Naive B cell (primary cell): Measurements from ENCODE around the gene ZNF281. TPM values are rescaled to one million over a fixed set of nuclear protein-coding genes. Genes with fewer than 3 reads are reported as not detected.

Experiments
- ATAC-seq, 2 donors: fragments of 150-1000 bp; cut with Tn5 transposase; 2 replicates each; pipeline ENCODE4 v1.10.0; 2021; ENCODE audit warnings: low read depth in 2 of 2, mild to moderate bottlenecking in 2 of 2, moderate library complexity in 2 of 2
- DNase-seq: peaks from one replicate; pipeline ENCODE4 v3.0.0; 2022
- H3K27ac Mint-ChIP-seq, 6 donors: one replicate each; pipeline ENCODE4 v1.8.0; 2020 to 2022; ENCODE audit warnings: mild to moderate bottlenecking in 6 of 6, mixed read lengths in 6 of 6, moderate library complexity in 5 of 6, inconsistent platforms in 2 of 6
- H3K27me3 Mint-ChIP-seq, 3 donors: one replicate each; pipeline ENCODE4 v1.8.0; 2021 to 2022; ENCODE audit warnings: mixed read lengths in 3 of 3, mild to moderate bottlenecking in 1 of 3
- H3K36me3 Mint-ChIP-seq, 2 donors: one replicate each; pipeline ENCODE4 v1.8.0; 2020 to 2022; ENCODE audit warnings: mixed read lengths in 2 of 2, inconsistent platforms in 1 of 2, mild to moderate bottlenecking in 1 of 2
- H3K4me1 Mint-ChIP-seq, 3 donors: one replicate each; pipeline ENCODE4 v1.8.0; 2020 to 2022; ENCODE audit warnings: mixed read lengths in 3 of 3, inconsistent platforms in 1 of 3, mild to moderate bottlenecking in 1 of 3, moderate library complexity in 1 of 3
- H3K4me3 Mint-ChIP-seq, 8 donors: one replicate each; pipeline ENCODE4 v1.8.0; 2020 to 2022; ENCODE audit warnings: mild to moderate bottlenecking in 8 of 8, mixed read lengths in 8 of 8, moderate library complexity in 8 of 8, inconsistent platforms in 2 of 8
- H3K9me3 Mint-ChIP-seq, 7 donors: one replicate each; pipeline ENCODE4 v1.8.0; 2020 to 2022; ENCODE audit warnings: mixed read lengths in 7 of 7, mild to moderate bottlenecking in 5 of 7, inconsistent platforms in 2 of 7, moderate library complexity in 1 of 7
- polyA plus RNA-seq, 6 donors: library from polyadenylated mRNA; unstranded; fragments of 300-500 nt; fragmentation: Illumina TruSeq; gene quantifications; one replicate each; pipeline ENCODE4 v1.2.3, GENCODE V29; 2021; ENCODE audit warnings: low read depth in 6 of 6

Gene ZNF281
- polyA plus RNA-seq, 6 donors from 2014 or later, result 36.0 to 45.9 (median 39.9) TPM

DNA sequence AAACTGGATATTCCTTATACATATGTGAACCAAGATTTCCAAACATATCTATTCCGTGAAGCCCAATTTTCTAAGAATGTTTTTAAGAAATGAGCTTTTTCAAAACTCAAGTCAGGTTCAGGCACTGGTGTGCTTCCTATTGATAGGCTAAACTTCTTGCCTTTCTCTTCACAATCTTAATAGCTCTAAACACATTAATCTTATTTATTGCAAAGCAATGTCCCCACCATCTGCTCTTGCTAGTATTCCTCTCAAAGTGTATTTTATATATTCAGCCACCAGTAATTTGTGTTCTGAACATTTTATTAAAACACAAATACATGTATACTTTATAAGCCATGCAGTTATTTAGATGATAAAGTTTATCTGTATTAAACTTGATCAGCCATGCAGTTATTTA, 11.5 kb downstream of the ZNF281 start:
- Mint-ChIP-seq H3K27ac (peak overlapping the region in 1 of 6 donors; percentile 24), H3K9me3 (no peaks in the 10 kb centered on the region), H3K27me3 (no peaks in the 10 kb centered on the region), H3K36me3 (peaks cover 0 to 7% of the 10 kb centered on the region in 2 donors), H3K4me3 (no peak overlapping the region), H3K4me1 (peaks cover 0 to 8% (median 6%) of the 10 kb centered on the region in 3 donors)
- no peak for ATAC-seq
- DNase-seq, result no peak

- Mint-ChIP-seq H3K36me3 (no peaks in the 10 kb centered on the region), H3K4me3 (no peak overlapping the region), H3K9me3 (no peaks in the 10 kb centered on the region), H3K4me1 (peaks cover 0 to 3% (median 0%) of the 10 kb centered on the region in 3 donors), H3K27me3 (no peaks in the 10 kb centered on the region), H3K27ac (peak overlapping the region in 2 of 6 donors; percentile 29 to 32)
- ATAC-seq (no peak), DNase-seq (no peak)
These were observed 17.1 kb downstream of the ZNF281 start for GRCh38 chr1:200392625-200393185.

DNA sequence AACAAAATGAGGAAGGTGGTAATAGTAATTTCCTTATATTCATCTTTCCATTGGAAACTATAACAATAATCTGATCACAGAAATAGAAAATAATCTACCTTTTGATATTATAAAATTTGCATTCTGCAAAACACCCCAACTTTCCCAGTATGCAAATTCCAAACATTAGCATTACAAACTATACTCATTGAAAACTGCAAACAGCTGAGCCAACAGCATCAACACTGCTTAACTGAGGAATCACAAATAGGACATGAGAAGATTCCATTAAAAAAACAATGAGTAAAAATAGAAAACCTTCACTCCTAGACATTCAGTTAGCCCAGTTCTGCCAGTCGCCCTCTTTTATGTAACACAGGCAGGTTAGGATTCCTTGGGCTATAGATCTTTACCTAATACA, 18.1 kb downstream of the ZNF281 start:
- no peaks in the 10 kb centered on the region for H3K4me1 Mint-ChIP-seq
- no peaks in the 10 kb centered on the region for H3K36me3 Mint-ChIP-seq
- no peak overlapping the region for H3K4me3 Mint-ChIP-seq
- DNase-seq (no peak), ATAC-seq (no peak)
- no peaks in the 10 kb centered on the region for H3K27me3 Mint-ChIP-seq
- no peaks in the 10 kb centered on the region for H3K9me3 Mint-ChIP-seq
- peak overlapping the region in 1 of 6 donors; percentile 49 for H3K27ac Mint-ChIP-seq

GRCh38 chr1:200388791-200389190, 21.0 kb downstream of the ZNF281 start:
- Mint-ChIP-seq H3K9me3 (no peaks in the 10 kb centered on the region), H3K27me3 (no peaks in the 10 kb centered on the region), H3K27ac (no peak overlapping the region), H3K36me3 (no peaks in the 10 kb centered on the region), H3K4me1 (peaks cover 0 to 4% (median 0%) of the 10 kb centered on the region in 3 donors), H3K4me3 (no peak overlapping the region)
- ATAC-seq (no peak), DNase-seq (no peak)

GRCh38 chr1:200386416-200386815, 23.4 kb downstream of the ZNF281 start:
- Mint-ChIP-seq H3K9me3 (no peaks in the 10 kb centered on the region), H3K27me3 (no peaks in the 10 kb centered on the region), H3K4me3 (no peak overlapping the region), H3K36me3 (no peaks in the 10 kb centered on the region), H3K27ac (no peak overlapping the region), H3K4me1 (peaks cover 0 to 4% (median 0%) of the 10 kb centered on the region in 3 donors)
- ATAC-seq (no peak), DNase-seq (no peak)

GRCh38 chr1:200384818-200385390, 24.9 kb downstream of the ZNF281 start:
- no peak overlapping the region for H3K4me3 Mint-ChIP-seq
- no peak for ATAC-seq
- no peaks in the 10 kb centered on the region for H3K9me3 Mint-ChIP-seq
- H3K36me3 Mint-ChIP-seq, result no peaks in the 10 kb centered on the region
- peaks cover 0 to 8% (median 7%) of the 10 kb centered on the region in 3 donors for H3K4me1 Mint-ChIP-seq
- DNase-seq, result no peak
- no peaks in the 10 kb centered on the region for H3K27me3 Mint-ChIP-seq
- H3K27ac Mint-ChIP-seq, result no peak overlapping the region

GRCh38 chr1:200381256-200381984, 28.4 kb downstream of the ZNF281 start:
- DNase-seq (no peak), ATAC-seq (no peak)
- peaks cover 0 to 18% (median 7%) of the 10 kb centered on the region in 3 donors for H3K4me1 Mint-ChIP-seq
- H3K9me3 Mint-ChIP-seq, result peaks cover 0 to 3% (median 0%) of the 10 kb centered on the region in 7 donors
- H3K27ac Mint-ChIP-seq, result no peak overlapping the region
- H3K36me3 Mint-ChIP-seq, result no peaks in the 10 kb centered on the region
- no peaks in the 10 kb centered on the region for H3K27me3 Mint-ChIP-seq
- H3K4me3 Mint-ChIP-seq, result no peak overlapping the region

DNA sequence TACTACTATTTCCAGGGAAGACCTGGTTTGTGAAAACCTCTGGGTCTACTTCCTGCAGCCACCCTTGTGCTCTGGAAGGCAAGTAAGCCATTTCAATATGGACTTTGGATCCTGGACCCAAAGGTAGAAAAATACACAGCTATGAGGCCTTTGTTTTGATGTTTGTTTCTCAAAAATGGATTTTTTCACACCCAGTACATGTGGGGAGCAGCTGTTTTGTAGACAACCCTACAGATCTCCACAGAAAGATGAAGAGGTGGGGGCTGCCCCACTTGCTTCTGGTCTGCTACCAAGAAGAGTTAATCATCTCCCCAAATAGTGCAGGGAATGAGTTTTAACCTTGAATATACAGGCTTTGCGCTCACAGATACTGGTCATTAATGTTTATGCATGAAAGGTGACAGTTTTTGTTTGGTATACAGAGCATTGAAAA, 29.2 kb downstream of the ZNF281 start:
- H3K36me3 Mint-ChIP-seq, result no peaks in the 10 kb centered on the region
- H3K27ac Mint-ChIP-seq, result peak overlapping the region in 1 of 6 donors; percentile 41
- no peaks in the 10 kb centered on the region for H3K27me3 Mint-ChIP-seq
- H3K4me1 Mint-ChIP-seq, result peaks cover 0 to 18% (median 5%) of the 10 kb centered on the region in 3 donors
- no peak for DNase-seq
- peaks cover 0 to 6% (median 0%) of the 10 kb centered on the region in 7 donors for H3K9me3 Mint-ChIP-seq
- no peak overlapping the region for H3K4me3 Mint-ChIP-seq
- peak in 1 of 2 donors; percentile 23 for ATAC-seq

DNA sequence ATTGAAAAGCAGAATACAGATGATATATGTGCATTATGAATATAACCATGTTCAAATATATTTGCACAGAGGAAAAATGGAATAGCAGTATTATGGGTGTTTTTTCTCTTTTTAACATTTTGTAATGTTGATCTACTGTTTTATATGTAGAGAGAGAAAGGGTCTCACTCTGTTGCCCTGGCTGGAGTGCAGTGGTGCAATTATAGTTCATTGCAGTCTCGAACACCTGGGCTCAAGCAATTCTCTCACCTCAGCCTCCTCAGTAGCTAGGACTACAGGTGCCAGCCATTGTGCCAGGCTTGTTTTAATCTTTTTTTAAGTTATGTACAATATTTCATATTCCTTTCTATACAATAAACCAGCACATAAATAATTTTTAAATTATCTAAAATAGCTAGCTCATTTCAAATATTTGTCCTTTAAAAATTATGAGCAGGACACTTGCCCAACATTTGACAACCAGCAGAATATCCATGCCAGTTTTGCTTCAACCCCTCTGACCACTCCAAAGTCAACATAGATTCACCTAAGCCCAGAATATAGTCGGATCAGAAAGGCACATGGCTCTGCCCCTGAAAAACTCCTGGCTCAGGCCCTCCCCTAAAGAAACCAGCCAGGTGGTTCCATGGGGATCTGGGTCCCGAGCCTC, 29.8 kb downstream of the ZNF281 start:
- Mint-ChIP-seq H3K9me3 (peaks cover 0 to 6% (median 0%) of the 10 kb centered on the region in 7 donors), H3K4me1 (peaks cover 0 to 18% (median 3%) of the 10 kb centered on the region in 3 donors), H3K4me3 (no peak overlapping the region), H3K36me3 (no peaks in the 10 kb centered on the region), H3K27me3 (no peaks in the 10 kb centered on the region), H3K27ac (peak overlapping the region in 1 of 6 donors; percentile 41)
- DNase-seq (no peak), ATAC-seq (no peak)

- ATAC-seq (no peak), DNase-seq (no peak)
- Mint-ChIP-seq H3K9me3 (peaks cover 0 to 6% (median 0%) of the 10 kb centered on the region in 7 donors), H3K4me3 (no peak overlapping the region), H3K36me3 (no peaks in the 10 kb centered on the region), H3K27ac (no peak overlapping the region), H3K27me3 (no peaks in the 10 kb centered on the region), H3K4me1 (peaks cover 0 to 18% (median 3%) of the 10 kb centered on the region in 3 donors)
These were observed 30.4 kb downstream of the ZNF281 start for GRCh38 chr1:200379432-200379757.

GRCh38 chr1:200378096-200378495, 31.7 kb downstream of the ZNF281 start:
- peaks cover 0 to 6% (median 0%) of the 10 kb centered on the region in 7 donors for H3K9me3 Mint-ChIP-seq
- H3K27ac Mint-ChIP-seq, result no peak overlapping the region
- no peaks in the 10 kb centered on the region for H3K36me3 Mint-ChIP-seq
- no peak overlapping the region for H3K4me3 Mint-ChIP-seq
- no peak for ATAC-seq
- no peak for DNase-seq
- no peaks in the 10 kb centered on the region for H3K27me3 Mint-ChIP-seq
- H3K4me1 Mint-ChIP-seq, result peaks cover 0 to 18% (median 3%) of the 10 kb centered on the region in 3 donors

GRCh38 chr1:200376528-200376927, 33.3 kb downstream of the ZNF281 start:
- no peak overlapping the region for H3K27ac Mint-ChIP-seq
- H3K36me3 Mint-ChIP-seq, result no peaks in the 10 kb centered on the region
- DNase-seq (no peak), ATAC-seq (no peak)
- no peaks in the 10 kb centered on the region for H3K27me3 Mint-ChIP-seq
- peaks cover 0 to 18% (median 3%) of the 10 kb centered on the region in 3 donors for H3K4me1 Mint-ChIP-seq
- H3K9me3 Mint-ChIP-seq, result peaks cover 0 to 6% (median 0%) of the 10 kb centered on the region in 7 donors
- H3K4me3 Mint-ChIP-seq, result no peak overlapping the region

GRCh38 chr1:200374569-200375295, 35.1 kb downstream of the ZNF281 start:
- Mint-ChIP-seq H3K9me3 (peaks cover 0 to 6% (median 0%) of the 10 kb centered on the region in 7 donors), H3K4me1 (peaks cover 0 to 10% (median 0%) of the 10 kb centered on the region in 3 donors), H3K27me3 (no peaks in the 10 kb centered on the region), H3K4me3 (no peak overlapping the region), H3K36me3 (peaks cover 0 to 4% of the 10 kb centered on the region in 2 donors), H3K27ac (peak overlapping the region in 2 of 6 donors; percentile 33 to 50)
- ATAC-seq (no peak), DNase-seq (no peak)
